Urinary bladder (tissue), 4 donors: ENCODE results near the gene TBC1D4. TPM values are rescaled to one million over a fixed set of nuclear protein-coding genes. Genes with fewer than 3 reads are reported as not detected.

Experiments used
- DNase-seq: peaks from one replicate; pipeline ENCODE4 v3.0.0-alpha.2; 2015; ENCODE audit errors: extremely low spot score
- H3K27ac ChIP-seq: one replicate; pipeline ENCODE4 v1.5.1; 2013; ENCODE audit warnings: low read depth, mild to moderate bottlenecking, moderate library complexity
- H3K36me3 ChIP-seq: one replicate; pipeline ENCODE4 v1.6.1; 2013; ENCODE audit warnings: mild to moderate bottlenecking, moderate library complexity; ENCODE audit not compliant: insufficient read depth
- H3K4me1 ChIP-seq: one replicate; pipeline ENCODE4 v1.6.1; 2013; ENCODE audit warnings: mild to moderate bottlenecking, moderate library complexity; ENCODE audit not compliant: insufficient read depth
- H3K4me3 ChIP-seq: one replicate; pipeline ENCODE4 v1.5.1; 2013; ENCODE audit warnings: low read depth, low read length
- WGBS: extraction: QIAGEN DNeasy Blood & Tissue Kit; methylation state at CpG from one replicate; pipeline ENCODE4 v1.1.7; 2013; 5-methylcytosine and 5-hydroxymethylcytosine counted together
- polyA plus RNA-seq: library from polyadenylated mRNA; stranded (reverse); fragments of 200-250 nt; gene quantifications from one replicate; pipeline ENCODE4 v1.2.3, GENCODE V29; 2013
- total RNA-seq: library from RNA; depleted of rRNA; stranded (reverse); fragments of >200 nt; gene quantifications from one replicate; pipeline ENCODE4 v1.2.3, GENCODE V29; 2014
- donor health status: healthy with polysubstance abuse.
- donor health status: healthy.

TBC1D4 gene
- total and polyA plus RNA-seq, 2 donors: 5.4 to 28.7 TPM

DNA sequence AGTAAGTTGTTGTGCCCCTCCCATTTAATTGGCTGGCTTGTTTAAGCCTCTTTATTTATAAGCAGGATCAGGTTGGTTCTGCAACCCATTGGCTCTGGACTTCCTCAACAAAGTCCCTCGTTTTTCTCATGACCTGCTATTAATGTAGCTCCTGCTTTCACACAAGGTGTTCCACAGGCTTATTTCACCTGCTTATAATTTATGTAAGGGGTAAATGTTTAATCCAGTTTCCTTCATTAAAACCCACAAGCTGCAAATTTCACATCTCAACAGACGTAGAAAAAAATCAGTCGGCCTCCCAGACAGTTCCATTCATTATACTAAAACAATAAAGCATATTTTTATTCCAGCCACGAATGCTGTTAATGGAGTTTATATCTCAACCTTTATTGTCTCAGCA lies 86.1 kb downstream of the TBC1D4 start:
- no peaks in the 10 kb centered on the region for H3K36me3 ChIP-seq
- H3K4me3 ChIP-seq: no peak overlapping the region
- no peak for DNase-seq
- H3K4me1 ChIP-seq: no peaks in the 10 kb centered on the region
- WGBS: 69% methylated on average over 4 of the region's 4 CpGs
- no peak overlapping the region for H3K27ac ChIP-seq

DNA sequence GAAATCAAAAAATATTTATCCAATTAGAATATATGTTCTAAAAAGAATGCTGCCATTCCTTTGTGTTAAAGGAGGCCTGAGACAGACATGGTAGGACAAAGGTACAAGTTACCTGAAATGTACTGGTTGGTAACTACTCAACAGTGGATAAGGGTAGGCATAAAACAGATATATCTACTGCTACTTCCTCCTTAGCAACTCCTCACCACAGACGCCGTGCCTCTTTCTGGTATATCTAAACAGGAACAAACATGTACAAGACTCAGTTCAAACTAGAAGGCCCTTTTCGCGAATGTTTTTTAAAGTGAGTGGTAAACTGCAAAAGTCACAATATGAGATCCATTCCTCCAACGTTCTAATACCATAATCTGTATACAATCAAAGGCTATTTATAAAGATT lies 86.9 kb downstream of the TBC1D4 start:
- DNase-seq: no peak
- WGBS: 64% methylated on average over 5 of the region's 5 CpGs
- Histone ChIP-seq H3K27ac (no peak overlapping the region), H3K36me3 (no peaks in the 10 kb centered on the region), H3K4me1 (no peaks in the 10 kb centered on the region), H3K4me3 (no peak overlapping the region)

DNA sequence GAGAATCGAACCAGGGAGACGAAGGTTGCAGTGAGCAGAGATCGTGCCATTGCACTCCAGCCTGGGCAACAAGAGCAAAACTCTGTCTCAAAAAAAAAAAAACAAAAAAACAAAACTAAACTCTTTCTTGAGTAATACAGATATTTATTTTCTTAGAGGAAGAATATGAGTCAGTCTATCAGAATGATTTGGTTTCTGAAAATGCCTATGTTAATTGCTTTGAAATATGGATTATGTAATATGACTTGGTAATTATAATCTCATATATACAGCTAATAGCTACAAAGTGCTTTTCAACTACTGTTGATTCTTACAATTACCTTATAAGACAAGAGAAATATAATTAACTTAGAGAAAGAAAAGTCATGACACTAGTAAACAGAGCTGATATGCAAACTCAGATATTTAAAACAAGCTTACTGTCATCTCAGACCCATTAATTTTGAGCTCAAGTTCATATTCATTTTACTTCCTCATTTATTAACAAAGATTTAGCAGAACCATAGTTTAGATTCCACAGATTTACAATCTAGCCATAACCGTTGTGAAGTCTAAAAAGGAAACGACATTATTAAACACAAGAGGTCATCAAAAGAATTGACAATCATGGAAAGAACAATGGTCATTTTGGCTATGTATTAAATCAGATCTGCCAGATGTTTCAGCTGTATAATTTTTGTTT lies 88.0 kb downstream of the TBC1D4 start:
- no peak overlapping the region for H3K27ac ChIP-seq
- no peak overlapping the region for H3K4me3 ChIP-seq
- no peaks in the 10 kb centered on the region for H3K36me3 ChIP-seq
- no peak for DNase-seq
- WGBS: 72% methylated on average over 5 of the region's 5 CpGs
- H3K4me1 ChIP-seq: no peaks in the 10 kb centered on the region

DNA sequence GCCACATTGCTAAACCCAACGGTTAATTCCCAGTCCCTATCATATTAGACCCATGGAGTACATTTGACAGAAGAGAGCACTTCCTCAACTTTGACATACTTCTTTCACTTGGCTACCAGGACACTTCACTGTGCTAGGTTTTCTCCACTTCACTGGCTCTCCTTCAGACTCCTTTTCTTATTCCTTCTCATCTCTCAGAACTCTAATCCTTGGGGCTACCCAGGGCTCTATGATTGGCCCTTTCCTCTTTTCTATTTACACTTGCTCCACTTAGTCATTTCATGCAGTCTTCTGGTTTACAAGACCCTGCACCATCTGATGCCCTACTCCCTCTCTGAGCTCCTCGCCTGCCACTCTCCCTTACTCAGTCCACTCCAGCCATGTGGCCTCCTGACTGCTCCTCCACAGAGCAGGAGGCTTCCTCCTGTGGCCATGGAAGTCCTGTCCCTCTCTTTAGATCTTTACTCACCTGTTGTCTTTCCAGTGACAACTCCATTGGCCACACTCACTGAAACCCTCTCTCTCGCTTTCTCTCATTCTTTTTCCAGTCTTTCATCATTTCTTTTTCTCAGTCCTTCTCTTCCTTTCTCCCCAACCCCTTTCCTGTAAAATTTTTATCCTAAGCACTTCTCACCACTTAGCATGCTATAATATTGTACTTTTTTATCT lies 90.4 kb downstream of the TBC1D4 start:
- no peak for DNase-seq
- 93% methylated on average over 3 of the region's 3 CpGs for WGBS
- H3K27ac ChIP-seq: no peak overlapping the region
- no peaks in the 10 kb centered on the region for H3K4me1 ChIP-seq
- H3K4me3 ChIP-seq: no peak overlapping the region
- no peaks in the 10 kb centered on the region for H3K36me3 ChIP-seq

DNA sequence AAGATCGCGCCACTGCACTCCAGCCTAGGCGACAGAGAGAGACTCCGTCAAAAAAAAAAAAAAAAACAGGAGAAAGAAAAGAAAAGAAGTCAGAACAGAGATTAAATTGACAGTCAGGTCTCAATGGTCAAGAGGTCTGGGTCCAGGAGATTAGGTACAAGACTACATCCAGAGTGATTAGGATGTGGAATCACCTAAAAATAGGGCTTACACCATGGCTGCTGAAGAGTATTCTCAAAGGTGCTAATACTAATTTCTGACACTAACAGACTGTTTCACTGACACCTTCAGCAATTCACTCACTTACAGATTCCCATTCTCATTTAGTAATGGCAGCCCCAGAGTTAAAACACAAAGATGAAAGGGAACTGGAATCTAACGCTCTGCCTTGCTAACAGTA lies 91.7 kb downstream of the TBC1D4 start:
- no peak for DNase-seq
- Histone ChIP-seq H3K4me1 (no peaks in the 10 kb centered on the region), H3K4me3 (no peak overlapping the region), H3K27ac (no peak overlapping the region), H3K36me3 (no peaks in the 10 kb centered on the region)
- 95% methylated on average over 5 of the region's 5 CpGs for WGBS

DNA sequence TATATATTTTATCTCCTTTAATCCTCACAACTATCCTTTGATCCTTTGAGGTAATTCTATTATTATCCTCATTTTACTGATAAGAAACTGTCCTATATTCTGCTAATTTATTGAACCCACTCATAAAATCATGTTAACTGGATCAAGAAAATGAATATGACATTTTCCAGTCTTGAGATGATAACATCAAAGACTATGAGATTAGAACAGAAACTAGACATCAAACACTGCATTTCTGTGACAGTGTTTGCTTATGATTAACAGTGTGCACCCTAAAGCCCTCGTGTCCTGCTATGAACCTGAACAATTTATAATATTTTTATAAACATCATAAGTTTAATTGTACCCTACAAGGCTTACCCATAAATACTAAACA lies 96.3 kb downstream of the TBC1D4 start:
- WGBS: 34% methylated on average over 1 of the region's 1 CpG
- Histone ChIP-seq H3K4me3 (no peak overlapping the region), H3K4me1 (no peaks in the 10 kb centered on the region), H3K27ac (no peak overlapping the region), H3K36me3 (no peaks in the 10 kb centered on the region)
- DNase-seq: no peak

DNA sequence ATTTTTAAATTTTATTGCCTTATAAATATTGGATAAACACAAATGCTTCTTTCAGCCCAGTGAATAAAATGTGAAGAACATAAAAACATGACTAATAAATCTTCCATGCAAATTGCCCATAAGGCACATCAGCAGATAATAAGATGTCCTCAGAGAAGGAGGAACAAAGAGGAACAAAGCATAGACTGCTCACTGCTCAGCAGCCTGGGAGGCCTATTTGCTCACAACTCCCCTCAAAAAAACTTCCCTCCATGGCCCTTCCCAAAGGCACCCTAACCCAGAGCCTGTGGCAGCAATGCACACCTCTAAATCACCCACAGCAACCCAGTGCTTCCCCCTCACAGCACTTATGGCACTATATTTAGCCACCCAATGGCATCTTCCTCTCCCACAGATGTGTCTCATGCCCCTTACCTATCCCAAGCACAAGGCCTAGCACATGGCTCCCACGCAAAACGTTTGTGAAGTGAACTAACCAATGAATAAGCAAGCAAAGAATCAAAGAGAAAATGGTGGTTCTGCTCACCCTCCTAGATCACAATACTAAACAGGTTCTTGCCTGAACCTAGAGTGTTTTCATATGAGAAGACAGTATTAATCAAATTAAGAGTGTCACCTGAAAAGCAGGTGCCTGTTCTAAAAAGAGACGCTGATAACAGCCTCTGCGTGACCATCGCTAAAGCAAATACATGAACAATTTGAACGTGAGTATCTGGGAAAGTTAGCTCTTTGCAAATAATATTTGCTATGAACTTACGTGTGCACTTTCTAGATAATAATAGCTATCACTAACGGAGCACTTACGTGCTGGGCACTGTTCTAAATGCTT lies 96.9 kb downstream of the TBC1D4 start:
- no peaks in the 10 kb centered on the region for H3K36me3 ChIP-seq
- no peak overlapping the region for H3K4me3 ChIP-seq
- H3K27ac ChIP-seq: no peak overlapping the region
- H3K4me1 ChIP-seq: no peaks in the 10 kb centered on the region
- WGBS: 67% methylated on average over 9 of the region's 9 CpGs
- DNase-seq: no peak

DNA sequence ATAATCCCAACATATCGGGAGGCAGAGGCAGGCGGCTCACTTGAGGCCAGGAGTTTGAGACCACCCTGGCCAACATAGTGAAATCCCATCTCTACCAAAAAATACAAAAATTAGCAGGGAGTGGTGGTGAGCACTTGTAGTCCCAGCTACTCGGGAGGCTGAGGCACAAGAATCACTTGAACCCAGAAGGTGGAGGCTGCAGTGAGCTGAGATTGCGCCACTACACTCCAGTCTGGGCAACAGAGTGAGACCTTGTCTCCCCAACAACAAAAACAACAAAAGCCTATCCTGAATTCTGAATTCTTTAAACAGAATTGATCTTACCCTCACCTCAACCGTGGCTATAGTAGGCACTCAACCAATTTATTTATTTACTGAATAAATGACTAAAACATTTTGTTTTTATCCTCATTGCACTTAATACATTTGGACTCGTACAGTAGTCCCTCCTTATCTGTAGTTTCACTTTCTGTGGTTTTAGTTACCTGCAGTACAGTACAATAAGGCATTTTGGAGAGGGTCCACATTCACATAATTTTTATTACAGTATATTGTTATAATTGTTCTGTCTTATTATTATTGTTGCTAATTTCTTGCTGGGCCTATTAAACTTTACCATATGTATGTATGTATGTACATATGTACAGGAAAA lies 98.8 kb downstream of the TBC1D4 start:
- Histone ChIP-seq H3K27ac (no peak overlapping the region), H3K36me3 (no peaks in the 10 kb centered on the region), H3K4me1 (no peaks in the 10 kb centered on the region), H3K4me3 (no peak overlapping the region)
- DNase-seq: no peak
- 96% methylated on average over 6 of the region's 6 CpGs for WGBS

DNA sequence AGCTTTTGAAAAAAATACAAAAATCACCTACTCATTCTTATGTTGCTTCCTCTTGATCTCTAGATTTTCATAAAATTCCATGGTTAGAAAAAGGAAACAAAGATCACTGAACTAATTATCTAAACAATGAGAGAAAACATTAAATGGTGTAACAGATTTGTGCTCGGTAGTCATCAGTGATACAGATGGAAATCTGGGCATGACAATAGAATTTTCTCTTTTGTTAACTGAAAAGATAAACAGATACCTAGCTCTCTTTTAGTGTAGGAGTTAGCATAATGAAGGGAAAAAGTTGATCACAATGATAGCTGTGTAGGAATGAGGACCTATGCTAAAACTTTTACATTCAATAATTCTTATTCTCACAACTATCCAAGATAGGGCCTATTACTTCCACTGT lies 103.7 kb downstream of the TBC1D4 start:
- no peak overlapping the region for H3K4me3 ChIP-seq
- 82% methylated on average over 1 of the region's 1 CpG for WGBS
- no peaks in the 10 kb centered on the region for H3K4me1 ChIP-seq
- no peak overlapping the region for H3K27ac ChIP-seq
- no peaks in the 10 kb centered on the region for H3K36me3 ChIP-seq
- DNase-seq: no peak

DNA sequence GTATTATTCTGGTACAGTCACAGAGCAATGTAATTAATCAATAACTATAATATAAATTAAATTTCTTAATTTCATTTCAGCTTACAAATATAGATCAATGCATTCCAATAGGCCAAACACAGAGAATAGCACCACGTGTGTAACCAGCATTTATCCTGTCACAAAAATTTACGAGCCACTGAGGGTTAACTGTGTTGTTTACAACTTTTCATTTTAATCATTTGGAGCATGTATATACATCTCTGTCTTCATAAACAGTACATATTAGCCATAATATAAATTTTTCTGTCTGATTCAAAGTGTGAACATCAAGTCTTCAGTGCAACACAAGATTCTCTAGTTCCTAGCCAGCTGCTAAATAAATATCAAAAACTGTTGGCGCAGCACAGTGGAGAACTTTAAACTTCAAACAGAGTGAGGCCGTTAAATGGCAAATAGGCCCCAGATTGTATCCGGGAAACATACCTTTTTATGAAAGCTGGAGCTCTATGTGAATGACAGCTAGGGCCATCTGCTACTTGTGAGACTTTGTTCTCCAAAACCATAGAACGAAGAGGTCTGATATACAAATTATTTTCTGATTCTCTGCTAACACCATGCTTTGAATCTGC lies 105.1 kb downstream of the TBC1D4 start:
- 82% methylated on average over 6 of the region's 6 CpGs for WGBS
- Histone ChIP-seq H3K27ac (no peak overlapping the region), H3K36me3 (no peaks in the 10 kb centered on the region), H3K4me1 (no peaks in the 10 kb centered on the region), H3K4me3 (no peak overlapping the region)
- DNase-seq: no peak

DNA sequence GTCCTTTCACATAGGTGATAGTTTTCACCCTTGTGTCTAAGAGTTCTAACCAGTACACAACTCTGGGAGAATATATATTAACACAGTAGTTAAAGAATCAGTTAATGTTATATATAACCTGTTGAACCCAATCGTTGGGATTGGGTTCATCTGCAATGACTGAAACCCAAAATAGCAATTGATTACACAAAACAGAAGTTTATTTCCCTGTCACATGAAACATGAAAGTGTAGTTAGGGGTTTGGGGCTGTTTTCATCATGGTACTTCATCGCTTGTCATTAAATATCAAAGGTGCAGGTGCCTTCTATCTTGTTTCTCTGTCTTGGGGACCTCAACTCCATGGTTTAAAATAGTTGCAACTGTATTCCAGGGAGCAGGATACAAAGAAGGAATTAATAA lies 106.6 kb downstream of the TBC1D4 start:
- no peaks in the 10 kb centered on the region for H3K36me3 ChIP-seq
- no peak for DNase-seq
- no peak overlapping the region for H3K27ac ChIP-seq
- H3K4me1 ChIP-seq: no peaks in the 10 kb centered on the region
- no peak overlapping the region for H3K4me3 ChIP-seq
- WGBS: 89% methylated on average over 2 of the region's 2 CpGs

DNA sequence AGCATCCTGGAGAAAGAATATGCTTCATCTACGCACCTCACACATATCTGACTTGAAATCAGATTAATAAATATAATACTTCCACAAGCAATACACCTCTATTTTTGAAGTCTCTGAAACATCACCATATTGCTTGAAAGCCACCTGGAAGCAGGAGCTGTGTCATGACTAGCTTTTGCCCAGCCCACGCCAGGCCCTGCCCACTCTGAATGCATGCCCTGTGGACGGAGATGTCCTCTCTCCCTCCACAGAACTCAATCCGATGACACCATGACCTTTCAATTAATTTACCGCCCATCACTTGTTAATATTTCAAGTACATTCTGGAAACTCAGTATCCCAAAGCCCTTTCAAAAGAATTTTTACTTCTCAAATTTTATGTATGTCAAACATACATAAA lies 108.0 kb downstream of the TBC1D4 start:
- 84% methylated on average over 5 of the region's 5 CpGs for WGBS
- Histone ChIP-seq H3K27ac (no peak overlapping the region), H3K4me1 (no peaks in the 10 kb centered on the region), H3K36me3 (no peaks in the 10 kb centered on the region), H3K4me3 (no peak overlapping the region)
- no peak for DNase-seq
